Mesodermal cell (in vitro differentiated cells): ENCODE measurements around the gene ATXN2. TPM values are rescaled to one million over a fixed set of nuclear protein-coding genes. Genes with fewer than 3 reads are reported as not detected.

ENCODE experiments used
- H3K27ac ChIP-seq: 2 replicates; pipeline ENCODE4 v1.7.0; 2013; ENCODE audit warnings: mild to moderate bottlenecking, low read depth, low read length, moderate library complexity; ENCODE audit not compliant: severe bottlenecking
- H3K36me3 ChIP-seq: 2 replicates; pipeline ENCODE4 v1.7.1; 2013; ENCODE audit warnings: mild to moderate bottlenecking, low read length, moderate library complexity; ENCODE audit not compliant: control insufficient read depth, insufficient read depth
- H3K4me1 ChIP-seq: one replicate; pipeline ENCODE4 v1.7.1; 2013; ENCODE audit warnings: mild to moderate bottlenecking, low read length; ENCODE audit not compliant: insufficient read depth, control insufficient read depth, poor library complexity, severe bottlenecking
- H3K4me3 ChIP-seq: 2 replicates; pipeline ENCODE4 v1.7.0; 2013; ENCODE audit warnings: low read length, control low read depth, mild to moderate bottlenecking; ENCODE audit not compliant: insufficient read depth, poor library complexity, severe bottlenecking; ENCODE audit errors: extremely low read depth
- H3K9me3 ChIP-seq: 2 replicates; pipeline ENCODE4 v1.7.1; 2013; ENCODE audit warnings: mild to moderate bottlenecking, low read length, moderate library complexity; ENCODE audit not compliant: control insufficient read depth
- WGBS, 2 experiments: methylation state at CpG; one replicate each; pipeline ENCODE4 v1.1.5; 2013; ENCODE audit warnings: missing lambda C conversion rate in 2 of 2; ENCODE audit not compliant: insufficient coverage in 2 of 2; 5-methylcytosine and 5-hydroxymethylcytosine counted together
- polyA plus RNA-seq, 2 experiments: library from polyadenylated mRNA; stranded (reverse); fragments of 50-300 nt; gene quantifications; one replicate each; pipeline ENCODE4 v1.2.3, GENCODE V29; 2013

ATXN2 gene, protein sequence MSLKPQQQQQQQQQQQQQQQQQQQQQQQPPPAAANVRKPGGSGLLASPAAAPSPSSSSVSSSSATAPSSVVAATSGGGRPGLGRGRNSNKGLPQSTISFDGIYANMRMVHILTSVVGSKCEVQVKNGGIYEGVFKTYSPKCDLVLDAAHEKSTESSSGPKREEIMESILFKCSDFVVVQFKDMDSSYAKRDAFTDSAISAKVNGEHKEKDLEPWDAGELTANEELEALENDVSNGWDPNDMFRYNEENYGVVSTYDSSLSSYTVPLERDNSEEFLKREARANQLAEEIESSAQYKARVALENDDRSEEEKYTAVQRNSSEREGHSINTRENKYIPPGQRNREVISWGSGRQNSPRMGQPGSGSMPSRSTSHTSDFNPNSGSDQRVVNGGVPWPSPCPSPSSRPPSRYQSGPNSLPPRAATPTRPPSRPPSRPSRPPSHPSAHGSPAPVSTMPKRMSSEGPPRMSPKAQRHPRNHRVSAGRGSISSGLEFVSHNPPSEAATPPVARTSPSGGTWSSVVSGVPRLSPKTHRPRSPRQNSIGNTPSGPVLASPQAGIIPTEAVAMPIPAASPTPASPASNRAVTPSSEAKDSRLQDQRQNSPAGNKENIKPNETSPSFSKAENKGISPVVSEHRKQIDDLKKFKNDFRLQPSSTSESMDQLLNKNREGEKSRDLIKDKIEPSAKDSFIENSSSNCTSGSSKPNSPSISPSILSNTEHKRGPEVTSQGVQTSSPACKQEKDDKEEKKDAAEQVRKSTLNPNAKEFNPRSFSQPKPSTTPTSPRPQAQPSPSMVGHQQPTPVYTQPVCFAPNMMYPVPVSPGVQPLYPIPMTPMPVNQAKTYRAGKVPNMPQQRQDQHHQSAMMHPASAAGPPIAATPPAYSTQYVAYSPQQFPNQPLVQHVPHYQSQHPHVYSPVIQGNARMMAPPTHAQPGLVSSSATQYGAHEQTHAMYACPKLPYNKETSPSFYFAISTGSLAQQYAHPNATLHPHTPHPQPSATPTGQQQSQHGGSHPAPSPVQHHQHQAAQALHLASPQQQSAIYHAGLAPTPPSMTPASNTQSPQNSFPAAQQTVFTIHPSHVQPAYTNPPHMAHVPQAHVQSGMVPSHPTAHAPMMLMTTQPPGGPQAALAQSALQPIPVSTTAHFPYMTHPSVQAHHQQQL
- polyA plus RNA-seq (2013, experiment 1 of 2): 69.4 TPM
- polyA plus RNA-seq (2013, experiment 2 of 2): 60.1 TPM

DNA sequence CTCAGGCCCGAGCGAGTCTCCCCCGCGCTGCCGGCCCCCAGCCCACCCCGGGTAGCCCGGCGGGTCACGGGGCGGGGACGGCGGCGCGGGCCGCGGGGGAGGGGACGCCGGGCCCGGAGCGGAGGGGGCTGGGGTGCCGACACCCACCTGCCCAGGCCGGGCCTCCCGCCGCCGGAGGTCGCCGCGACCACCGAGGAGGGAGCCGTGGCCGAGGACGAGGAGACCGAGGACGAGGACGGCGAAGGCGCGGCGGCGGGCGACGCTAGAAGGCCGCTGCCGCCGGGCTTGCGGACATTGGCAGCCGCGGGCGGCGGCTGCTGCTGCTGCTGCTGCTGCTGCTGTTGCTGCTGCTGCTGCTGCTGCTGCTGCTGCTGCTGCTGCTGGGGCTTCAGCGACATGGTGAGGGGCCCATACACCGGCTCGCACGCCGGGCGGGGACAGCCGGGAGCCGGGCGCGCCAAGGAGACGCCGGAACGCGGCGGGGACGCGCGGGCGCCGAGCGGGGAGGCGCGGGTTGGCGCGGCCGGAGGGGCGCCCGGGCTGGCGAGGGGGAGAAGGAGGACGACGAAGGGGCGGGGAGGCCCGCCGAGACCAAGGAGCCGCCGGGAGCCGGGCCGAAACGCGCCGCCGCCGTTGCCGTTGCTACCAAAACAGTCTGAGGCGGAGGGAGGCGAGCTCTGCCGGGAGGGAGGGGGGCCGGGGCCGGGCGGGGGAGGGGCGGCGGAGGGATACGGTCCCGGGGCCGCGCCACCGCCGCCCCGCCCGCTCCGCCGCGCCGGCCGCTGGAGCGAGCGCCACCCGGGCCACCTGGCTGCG is at the start of gene ATXN2:
ATXN2 (minus strand) TSS at position 679 of the 816 bp plus-strand sequence; CDS start at position 398, 281 bp downstream.
- no peaks in the 10 kb centered on the region for H3K9me3 ChIP-seq
- 0% methylated on average over 68 to 109 of the region's 119 CpGs for WGBS, 2 experiments

DNA sequence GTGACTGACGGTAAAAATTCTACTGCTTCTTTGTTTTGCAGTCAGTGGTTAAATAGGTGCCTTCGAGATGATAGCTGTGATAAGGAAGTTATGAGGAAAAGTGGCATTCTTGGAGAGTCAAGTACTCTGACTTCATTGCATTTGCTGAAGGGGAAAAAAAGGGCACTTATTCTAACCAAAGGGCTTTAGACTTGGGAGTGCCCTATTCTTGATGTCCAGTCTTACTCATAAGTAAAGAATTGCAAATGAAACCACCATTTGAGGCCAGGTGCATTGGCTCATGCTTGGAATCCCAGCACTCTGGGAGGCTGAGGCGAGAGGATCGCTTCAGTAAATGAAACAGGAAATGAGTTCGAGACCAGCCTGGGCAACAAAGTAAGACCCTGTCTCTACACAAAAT is 46.3 kb upstream of the ATXN2 start:
- Histone ChIP-seq H3K4me3 (no peak overlapping the region), H3K27ac (no peak overlapping the region), H3K36me3 (peaks cover 76% of the 10 kb centered on the region), H3K4me1 (peaks cover 16% of the 10 kb centered on the region), H3K9me3 (no peaks in the 10 kb centered on the region)
- WGBS, 2 experiments: 94 to 100% methylated on average over 5 of the region's 5 CpGs

More for the DNA sequence above, at the start of gene ATXN2:
- H3K27ac ChIP-seq: peak within 1 kb of the TSS; percentile 97
- peaks cover 9% of the 10 kb centered on the region for H3K4me1 ChIP-seq
- H3K36me3 ChIP-seq: peaks cover 4% of the 10 kb centered on the region
- peak within 1 kb of the TSS; percentile 98 for H3K4me3 ChIP-seq

DNA sequence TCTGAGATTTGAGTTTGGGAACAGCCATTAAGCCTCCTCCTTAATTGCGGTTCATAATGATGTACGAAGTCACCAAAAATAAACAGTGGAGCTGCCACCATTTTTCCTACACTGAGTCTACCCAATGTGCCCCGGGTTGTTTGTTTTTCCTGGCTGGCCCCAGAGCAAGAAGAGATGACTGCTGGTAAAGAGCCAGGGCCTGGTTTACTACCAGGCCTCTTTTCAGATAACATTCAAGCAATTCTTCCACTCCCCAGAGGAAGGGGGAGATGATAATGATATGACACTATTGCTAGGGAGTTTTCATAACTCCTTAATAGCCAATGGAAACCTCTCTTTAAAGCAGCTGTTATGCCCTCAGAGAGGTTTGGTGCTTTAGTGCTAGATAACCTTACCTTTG is 44.3 kb upstream of the ATXN2 start:
- H3K27ac ChIP-seq: peak overlapping the region; percentile 73
- H3K4me1 ChIP-seq: peaks cover 16% of the 10 kb centered on the region
- H3K9me3 ChIP-seq: no peaks in the 10 kb centered on the region
- peaks cover 69% of the 10 kb centered on the region for H3K36me3 ChIP-seq
- 97% methylated on average over 3 of the region's 3 CpGs for WGBS, 2 experiments
- H3K4me3 ChIP-seq: no peak overlapping the region

DNA sequence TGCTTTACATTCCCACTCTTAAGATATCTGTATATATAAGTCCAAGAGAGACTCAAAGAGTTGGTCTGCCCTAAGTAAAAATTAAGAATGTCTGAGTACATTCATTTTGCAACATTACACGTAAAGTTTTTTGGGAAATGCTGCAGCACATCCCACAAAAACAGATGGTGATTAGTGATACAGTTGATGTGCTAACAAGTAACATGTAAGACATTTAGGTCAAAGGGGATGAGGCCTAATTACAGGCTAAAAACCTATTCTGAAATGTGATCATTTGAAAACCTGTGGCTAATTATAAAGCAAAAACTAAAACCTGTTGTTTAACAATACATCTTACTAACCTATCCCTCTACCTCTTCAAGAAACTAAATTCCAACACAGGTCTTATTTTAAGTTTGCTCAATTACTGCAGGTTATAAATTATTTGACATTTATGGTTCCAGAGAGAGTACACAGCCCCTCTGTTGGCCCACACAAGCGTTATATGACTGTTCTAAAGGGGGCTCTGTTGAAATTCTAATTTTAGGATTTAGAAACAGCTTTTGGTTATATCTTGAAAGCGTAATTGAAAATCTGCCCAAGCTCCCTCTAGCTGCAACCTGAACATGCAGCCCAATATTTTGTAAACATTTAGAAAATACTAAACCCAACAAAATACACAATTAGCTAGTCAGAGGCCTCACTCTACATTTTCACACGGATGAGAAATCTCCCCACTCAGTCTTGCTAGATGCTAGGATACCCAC is 43.7 kb upstream of the ATXN2 start:
- Histone ChIP-seq H3K27ac (peak overlapping the region; percentile 73), H3K4me3 (no peak overlapping the region), H3K36me3 (peaks cover 69% of the 10 kb centered on the region), H3K9me3 (no peaks in the 10 kb centered on the region), H3K4me1 (peaks cover 16% of the 10 kb centered on the region)
- 97 to 100% methylated on average over 2 to 3 of the region's 4 CpGs for WGBS, 2 experiments

DNA sequence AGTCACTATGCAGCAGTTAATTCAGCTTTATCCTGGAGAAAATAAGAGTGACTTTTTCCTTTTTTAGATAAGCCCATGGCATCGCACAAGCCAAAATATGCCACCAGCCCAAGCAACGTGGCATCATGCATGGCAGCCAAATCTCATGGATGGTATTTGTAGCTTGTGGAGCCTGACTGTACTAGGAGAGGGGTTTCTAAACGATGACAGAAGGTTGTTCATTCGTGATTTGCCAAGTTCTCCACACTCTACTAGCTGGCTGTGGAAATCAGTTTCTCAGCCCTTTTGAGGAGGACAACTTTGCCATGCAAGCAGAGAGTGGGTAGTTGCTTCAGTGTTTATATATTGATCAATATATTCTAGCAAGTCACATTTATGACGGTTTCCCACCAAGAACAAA is 41.4 kb upstream of the ATXN2 start:
- Histone ChIP-seq H3K4me1 (peaks cover 30% of the 10 kb centered on the region), H3K27ac (no peak overlapping the region), H3K9me3 (no peaks in the 10 kb centered on the region), H3K36me3 (peaks cover 47% of the 10 kb centered on the region), H3K4me3 (no peak overlapping the region)
- 100% methylated on average over 2 of the region's 5 CpGs for WGBS, 2 experiments

DNA sequence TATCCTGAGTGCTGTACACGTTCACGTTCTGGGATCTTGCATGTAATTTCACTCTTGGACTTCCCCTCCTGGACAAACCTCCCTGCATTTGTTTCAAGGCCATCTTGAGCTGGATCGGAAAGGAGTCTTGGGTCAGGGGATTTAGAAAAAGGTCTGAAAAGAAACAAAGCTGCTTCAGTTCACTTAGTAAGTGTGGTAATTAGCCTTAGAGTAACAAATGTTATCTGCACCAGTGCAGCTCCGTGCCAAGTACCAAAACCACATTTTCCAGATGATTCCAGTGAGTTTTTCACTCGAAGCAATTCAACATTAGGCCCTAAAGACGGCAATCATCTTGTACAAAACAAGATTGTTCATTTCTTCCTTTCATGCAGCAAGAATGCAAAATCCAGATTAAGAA is 39.4 kb upstream of the ATXN2 start:
- Histone ChIP-seq H3K27ac (no peak overlapping the region), H3K4me3 (no peak overlapping the region), H3K36me3 (peaks cover 28% of the 10 kb centered on the region), H3K4me1 (peaks cover 26% of the 10 kb centered on the region), H3K9me3 (no peaks in the 10 kb centered on the region)
- 91 to 97% methylated on average over 3 to 5 of the region's 6 CpGs for WGBS, 2 experiments

DNA sequence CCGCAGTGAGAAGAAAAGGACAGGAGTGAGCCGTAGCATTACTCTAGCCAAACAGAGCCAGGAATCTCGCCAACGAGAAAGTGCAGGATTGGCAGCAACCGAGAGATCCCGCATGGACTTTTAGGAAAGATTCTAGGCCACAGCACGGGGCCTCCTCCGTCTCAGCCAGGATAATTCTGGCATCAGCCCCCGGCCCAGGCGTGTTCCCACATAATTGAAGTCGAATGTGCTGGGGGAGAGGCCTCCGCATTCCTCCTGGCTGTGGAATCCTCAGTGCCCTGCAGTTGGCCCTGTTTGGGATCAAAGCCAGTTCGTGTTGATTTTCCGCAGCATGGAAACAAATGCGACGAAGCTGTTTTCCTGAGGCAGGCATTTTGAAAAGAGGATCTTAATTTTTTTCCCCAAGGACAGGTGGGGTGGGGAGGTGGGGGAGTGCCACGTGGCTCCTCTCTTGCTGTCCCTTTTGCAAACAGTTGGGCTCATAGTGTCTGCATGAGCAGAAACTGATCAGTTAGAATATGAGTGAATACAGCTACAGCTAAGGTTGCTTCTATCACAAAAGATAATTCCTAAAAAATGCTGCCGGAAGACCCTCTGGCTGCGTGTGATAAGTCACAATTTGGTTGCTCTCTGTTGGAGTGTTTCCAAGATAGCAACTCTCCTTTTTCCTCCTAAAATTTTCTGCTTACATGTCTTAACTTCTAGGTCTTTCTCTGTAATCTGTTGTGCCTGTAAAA is 37.3 kb upstream of the ATXN2 start:
- H3K36me3 ChIP-seq: peaks cover 13% of the 10 kb centered on the region
- peaks cover 18% of the 10 kb centered on the region for H3K4me1 ChIP-seq
- peak overlapping the region; percentile 88 for H3K27ac ChIP-seq
- no peak overlapping the region for H3K4me3 ChIP-seq
- no peaks in the 10 kb centered on the region for H3K9me3 ChIP-seq
- 24 to 26% methylated on average over 17 to 18 of the region's 19 CpGs for WGBS, 2 experiments

DNA sequence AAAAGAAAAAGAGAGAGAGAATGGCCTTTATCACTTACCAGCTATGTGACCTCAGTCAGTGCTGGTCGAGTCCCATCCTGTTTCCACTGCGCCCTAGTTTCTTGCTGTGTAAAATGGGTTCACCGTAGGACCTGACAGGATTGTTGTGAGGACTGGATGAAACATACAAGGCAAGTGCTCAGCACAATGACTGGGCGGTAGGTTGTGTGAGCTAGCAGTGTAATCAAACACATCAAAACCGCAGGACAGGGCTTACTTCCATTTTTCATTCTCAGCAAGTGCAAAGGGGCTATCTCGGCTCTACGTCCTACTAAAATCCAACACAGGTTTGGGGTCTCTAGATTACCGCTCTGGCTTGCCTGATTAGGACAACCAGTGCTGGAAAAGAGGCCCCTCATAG is 36.4 kb upstream of the ATXN2 start:
- WGBS, 2 experiments: 89 to 96% methylated on average over 7 to 8 of the region's 8 CpGs
- Histone ChIP-seq H3K27ac (peak overlapping the region; percentile 88), H3K36me3 (peaks cover 12% of the 10 kb centered on the region), H3K9me3 (no peaks in the 10 kb centered on the region), H3K4me1 (peaks cover 18% of the 10 kb centered on the region), H3K4me3 (no peak overlapping the region)
